T-cell (primary cell): ENCODE data around the gene OTOG. TPM values are rescaled to one million over a fixed set of nuclear protein-coding genes. Genes with fewer than 3 reads are reported as not detected.

Experiments used
- ATAC-seq, 4 experiments: fragments of 200-7000 bp in 3 of 4; fragments of 150-1000 bp in 1 of 4; cut with Tn5 transposase; replicated peaks in 1 of 4; 1 replicate in 3 of 4; 2 replicates in 1 of 4; pipeline ENCODE4 v1.10.0; 2021; ENCODE audit warnings: moderate library complexity in 3 of 4, mild to moderate bottlenecking in 2 of 4, moderate number of reproducible peaks in 1 of 4
- CTCF ChIA-PET, 2 donors: fragments of 300-600 bp; sonication (Branson Sonifier 250); formaldehyde crosslinking; loops; one replicate each; lab custom pipeline; 2022; ENCODE audit warnings: antibody characterized with exemption in 2 of 2; lab: Charles Lee
- POLR2A ChIA-PET, 2 donors: fragments of 300-600 bp; sonication (Branson Sonifier 250); formaldehyde crosslinking; loops; one replicate each; lab custom pipeline; 2022; ENCODE audit warnings: antibody characterized with exemption in 2 of 2; lab: Charles Lee
- DNase-seq, 35 experiments: peaks; one replicate each; pipeline versions ENCODE4 v3.0.0 to v3.0.0-alpha.2; 2013 to 2023
- H3K27ac ChIP-seq: one replicate; pipeline ENCODE4 v1.5.1; 2013; ENCODE audit warnings: low read length
- H3K27me3 ChIP-seq, 2 experiments: replicated peaks in 1 of 2; 1 replicate in 1 of 2; 2 replicates in 1 of 2; pipeline versions ENCODE4 v1.6.1 to v1.7.0; 2013; ENCODE audit warnings: low read length in 1 of 2, mixed read lengths in 1 of 2; ENCODE audit not compliant: control insufficient read depth in 2 of 2, insufficient read depth in 2 of 2; ENCODE audit errors: extremely low read depth in 1 of 2
- H3K36me3 ChIP-seq, 2 donors: 1 replicate in 1 of 2; 2 replicates in 1 of 2; pipeline versions ENCODE4 v1.6.1 to v1.7.0; 2013; ENCODE audit warnings: low read length in 1 of 2; ENCODE audit not compliant: control insufficient read depth in 2 of 2, insufficient read depth in 1 of 2; ENCODE audit errors: extremely low read depth in 1 of 2
- H3K4me1 ChIP-seq, 2 experiments: 1 replicate in 1 of 2; 2 replicates in 1 of 2; pipeline versions ENCODE4 v1.6.1 to v1.7.0; 2013; ENCODE audit warnings: low read length in 2 of 2, mixed read lengths in 1 of 2; ENCODE audit not compliant: insufficient read depth in 2 of 2, control insufficient read depth in 1 of 2; ENCODE audit errors: extremely low read depth in 1 of 2
- H3K4me3 ChIP-seq, 2 donors: 1 replicate in 1 of 2; 2 replicates in 1 of 2; pipeline versions ENCODE4 v1.5.1 to v1.7.0; 2013; ENCODE audit warnings: mild to moderate bottlenecking in 2 of 2, low read length in 1 of 2, moderate library complexity in 1 of 2; ENCODE audit not compliant: control insufficient read depth in 1 of 2; ENCODE audit errors: extremely low read depth in 1 of 2
- H3K9me3 ChIP-seq: 2 replicates; pipeline ENCODE4 v1.7.0; 2013
- H3K27ac Mint-ChIP-seq, 2 donors: one replicate each; pipeline ENCODE4 v1.8.0; 2020 to 2021; ENCODE audit warnings: mild to moderate bottlenecking in 2 of 2, mixed read lengths in 2 of 2
- H3K27me3 Mint-ChIP-seq, 2 donors: one replicate each; pipeline ENCODE4 v1.8.0; 2021 to 2022; ENCODE audit warnings: mixed read lengths in 2 of 2
- H3K36me3 Mint-ChIP-seq: one replicate; pipeline ENCODE4 v1.8.0; 2021; ENCODE audit warnings: mixed read lengths
- H3K4me1 Mint-ChIP-seq, 3 donors: one replicate each; pipeline ENCODE4 v1.8.0; 2020 to 2022; ENCODE audit warnings: mixed read lengths in 3 of 3, mild to moderate bottlenecking in 1 of 3
- H3K4me3 Mint-ChIP-seq, 3 donors: one replicate each; pipeline ENCODE4 v1.8.0; 2020 to 2022; ENCODE audit warnings: mild to moderate bottlenecking in 3 of 3, mixed read lengths in 3 of 3, moderate library complexity in 3 of 3
- H3K9me3 Mint-ChIP-seq, 3 donors: one replicate each; pipeline ENCODE4 v1.8.0; 2020 to 2022; ENCODE audit warnings: mixed read lengths in 3 of 3
- whole genome bisulfite sequencing: methylation state at CpG from one replicate; pipeline ENCODE4 v1.1.5; 2013; ENCODE audit warnings: missing lambda C conversion rate; ENCODE audit not compliant: insufficient coverage; 5-methylcytosine and 5-hydroxymethylcytosine counted together
- total RNA-seq, 35 experiments: library from RNA in 6 of 35; stranded (reverse) in 6 of 35; fragments of 120-200 nt in 1 of 35; gene quantifications; one replicate each; pipeline versions ENCODE4 v1.2.1 to v1.2.4 and lab custom pipeline; 2013 to 2026

OTOG gene
- total RNA-seq, 5 donors from 2014 or later (not counting 1 experiment from before 2014, with no cell fraction given): not detected

DNA sequence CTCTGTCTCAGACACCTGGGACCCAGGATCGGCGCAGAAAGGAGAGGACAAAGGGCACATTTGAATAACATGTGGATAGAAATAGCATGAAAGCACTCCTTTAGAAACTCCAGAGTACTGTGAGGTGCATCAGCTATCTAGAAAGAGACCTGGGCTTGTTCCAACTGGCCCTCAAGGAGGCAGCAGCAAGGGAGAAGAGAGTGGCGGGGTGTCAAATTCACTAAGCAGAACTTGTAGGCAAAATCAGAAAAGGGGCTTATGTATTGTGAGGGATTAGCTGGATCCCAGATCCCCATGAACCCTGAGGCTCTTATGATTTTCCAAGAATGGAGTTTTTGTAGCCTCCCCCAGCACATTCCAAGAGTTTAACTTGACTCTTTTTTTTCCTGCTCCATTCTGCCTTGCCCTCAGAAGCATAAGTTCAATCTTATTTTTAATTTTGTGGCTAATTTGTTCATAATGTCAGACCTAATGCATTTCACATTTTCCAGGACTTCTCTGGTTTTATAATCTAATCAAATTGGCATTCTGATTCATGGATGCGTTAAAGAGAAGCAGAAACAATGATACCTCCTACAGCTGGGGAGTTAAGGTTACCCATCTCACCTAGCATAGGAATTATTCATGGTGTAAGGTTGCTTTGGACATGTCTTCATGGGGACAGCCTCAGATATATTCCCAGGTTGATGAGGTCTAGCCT is 36.4 kb upstream of the OTOG start:
- H3K9me3 Mint-ChIP-seq: no peaks in the 10 kb centered on the region
- 86% methylated on average over 1 of the region's 4 CpGs for WGBS
- Histone ChIP-seq H3K36me3 (no peaks in the 10 kb centered on the region), H3K9me3 (no peaks in the 10 kb centered on the region), H3K4me3 (no peak overlapping the region), H3K27me3 (peaks cover 0 to 7% of the 10 kb centered on the region in 2 experiments), H3K27ac (no peak overlapping the region), H3K4me1 (no peaks in the 10 kb centered on the region)
- no peaks in the 10 kb centered on the region for H3K4me1 Mint-ChIP-seq
- H3K36me3 Mint-ChIP-seq: no peaks in the 10 kb centered on the region
- peaks cover 6 to 12% of the 10 kb centered on the region in 2 donors for H3K27me3 Mint-ChIP-seq
- no peak for DNase-seq
- H3K27ac Mint-ChIP-seq: no peak overlapping the region
- no peak overlapping the region for H3K4me3 Mint-ChIP-seq
- ATAC-seq: no peak
- ChIA-PET CTCF (no interaction called here), POLR2A (interaction anchor here in 1 of 2 donors (0.7 kb wide), 1 partner anchor 55 kb away, joined by 3 read pairs; no protein-coding TSS in a partner anchor)

- H3K27me3 ChIP-seq: peaks cover 0 to 10% of the 10 kb centered on the region in 2 experiments
- no peaks in the 10 kb centered on the region for H3K4me1 ChIP-seq
- H3K9me3 ChIP-seq: no peaks in the 10 kb centered on the region
- Mint-ChIP-seq H3K27ac (no peak overlapping the region), H3K4me1 (no peaks in the 10 kb centered on the region), H3K27me3 (peaks cover 10 to 12% of the 10 kb centered on the region in 2 donors), H3K36me3 (no peaks in the 10 kb centered on the region), H3K9me3 (no peaks in the 10 kb centered on the region), H3K4me3 (no peak overlapping the region)
- WGBS: 25% methylated on average over 3 of the region's 3 CpGs
- ATAC-seq (no peak), DNase-seq (no peak)
- no peak overlapping the region for H3K4me3 ChIP-seq
- CTCF ChIA-PET: no interaction called here
- H3K27ac ChIP-seq: no peak overlapping the region
- H3K36me3 ChIP-seq: no peaks in the 10 kb centered on the region
- POLR2A ChIA-PET: no interaction called here
Observed at GRCh38 chr11:17511571-17511970, 35.5 kb upstream of the OTOG start.

DNA sequence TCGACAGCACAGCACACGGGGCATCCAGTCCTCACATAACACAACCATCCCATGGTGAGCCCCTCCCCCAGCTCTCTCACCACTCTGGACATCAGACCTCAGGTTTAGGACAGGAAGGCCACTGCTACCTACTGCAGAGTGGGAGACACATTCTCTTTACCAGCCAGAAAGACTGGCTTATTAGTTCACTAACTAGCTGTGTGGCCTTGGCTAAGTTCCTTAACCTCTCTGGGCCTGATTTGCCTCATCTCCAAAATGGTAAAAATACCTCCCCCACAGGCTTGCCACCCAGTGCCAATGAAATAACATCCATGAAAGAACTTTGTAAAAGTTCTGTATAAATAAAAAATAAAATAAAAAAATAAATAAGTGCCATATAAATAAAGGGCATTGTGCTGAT is 35.0 kb upstream of the OTOG start:
- Histone ChIP-seq H3K36me3 (no peaks in the 10 kb centered on the region), H3K27ac (no peak overlapping the region), H3K4me1 (no peaks in the 10 kb centered on the region), H3K27me3 (peaks cover 0 to 13% of the 10 kb centered on the region in 2 experiments), H3K9me3 (no peaks in the 10 kb centered on the region), H3K4me3 (no peak overlapping the region)
- no CpG with 5 or more reads among the region's 2 CpGs for WGBS
- Mint-ChIP-seq H3K4me3 (no peak overlapping the region), H3K9me3 (no peaks in the 10 kb centered on the region), H3K27me3 (peaks cover 10 to 13% of the 10 kb centered on the region in 2 donors), H3K36me3 (no peaks in the 10 kb centered on the region), H3K4me1 (no peaks in the 10 kb centered on the region), H3K27ac (no peak overlapping the region)
- ATAC-seq (no peak), DNase-seq (no peak)
- CTCF ChIA-PET: no interaction called here
- POLR2A ChIA-PET: no interaction called here

DNA sequence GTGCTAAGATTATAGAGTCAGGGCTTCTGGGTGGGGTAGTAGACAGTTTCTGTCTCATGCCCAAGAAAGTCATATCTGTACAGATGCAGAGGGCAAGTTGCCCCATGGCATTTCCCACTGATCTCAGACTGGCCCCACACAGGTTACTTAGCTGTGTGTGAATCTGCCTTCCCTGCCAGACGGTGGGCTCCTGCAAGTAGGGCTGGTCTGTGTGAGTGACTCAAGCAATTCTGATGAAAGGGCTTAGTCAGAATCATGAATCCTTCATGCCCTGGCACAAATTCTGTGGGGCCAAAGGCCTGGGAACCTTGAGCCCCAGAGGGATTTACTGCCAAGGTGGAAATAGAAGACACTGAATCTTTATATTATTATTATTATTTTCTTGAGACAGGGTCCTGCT is 33.2 kb upstream of the OTOG start:
- Histone ChIP-seq H3K9me3 (no peaks in the 10 kb centered on the region), H3K27ac (no peak overlapping the region), H3K4me1 (no peaks in the 10 kb centered on the region), H3K4me3 (no peak overlapping the region), H3K36me3 (no peaks in the 10 kb centered on the region), H3K27me3 (peaks cover 0 to 17% of the 10 kb centered on the region in 2 experiments)
- peaks cover 7 to 15% of the 10 kb centered on the region in 2 donors for H3K27me3 Mint-ChIP-seq
- no peak overlapping the region for H3K27ac Mint-ChIP-seq
- ChIA-PET POLR2A (interaction anchor here in 1 of 2 donors (0.6 kb wide), 1 partner anchor 34 kb away, joined by 4 read pairs; no protein-coding TSS in a partner anchor), CTCF (interaction anchor here in 1 of 2 donors (1.8 kb wide), 1 partner anchor 10 kb away, joined by 6 read pairs; no protein-coding TSS in a partner anchor)
- H3K9me3 Mint-ChIP-seq: no peaks in the 10 kb centered on the region
- WGBS: no CpG with 5 or more reads among the region's 1 CpG
- DNase-seq: no peak
- no peak overlapping the region for H3K4me3 Mint-ChIP-seq
- no peak for ATAC-seq
- no peaks in the 10 kb centered on the region for H3K4me1 Mint-ChIP-seq
- no peaks in the 10 kb centered on the region for H3K36me3 Mint-ChIP-seq

GRCh38 chr11:17514476-17514875 is 32.6 kb upstream of the OTOG start:
- no peak overlapping the region for H3K4me3 Mint-ChIP-seq
- Histone ChIP-seq H3K36me3 (no peaks in the 10 kb centered on the region), H3K27me3 (peaks cover 0 to 17% of the 10 kb centered on the region in 2 experiments), H3K4me3 (no peak overlapping the region), H3K9me3 (no peaks in the 10 kb centered on the region), H3K27ac (no peak overlapping the region), H3K4me1 (no peaks in the 10 kb centered on the region)
- POLR2A ChIA-PET: interaction anchor here in 1 of 2 donors (0.6 kb wide), 1 partner anchor 33 kb away, joined by 4 read pairs; no protein-coding TSS in a partner anchor
- H3K9me3 Mint-ChIP-seq: no peaks in the 10 kb centered on the region
- H3K36me3 Mint-ChIP-seq: no peaks in the 10 kb centered on the region
- CTCF ChIA-PET: no interaction called here
- H3K4me1 Mint-ChIP-seq: no peaks in the 10 kb centered on the region
- DNase-seq (no peak), ATAC-seq (no peak)
- no peak overlapping the region for H3K27ac Mint-ChIP-seq
- H3K27me3 Mint-ChIP-seq: peaks cover 4 to 12% of the 10 kb centered on the region in 2 donors
- WGBS: 60% methylated on average over 1 of the region's 4 CpGs

- H3K27me3 Mint-ChIP-seq: peaks cover 4 to 12% of the 10 kb centered on the region in 2 donors
- CTCF ChIA-PET: no interaction called here
- WGBS: 93% methylated on average over 3 of the region's 5 CpGs
Observed at GRCh38 chr11:17515443-17516176, 31.4 kb upstream of the OTOG start.

More at GRCh38 chr11:17515443-17516176, 31.4 kb upstream of the OTOG start:
- ATAC-seq: no peak
- no peaks in the 10 kb centered on the region for H3K36me3 Mint-ChIP-seq
- no peaks in the 10 kb centered on the region for H3K36me3 ChIP-seq
- no peaks in the 10 kb centered on the region for H3K9me3 ChIP-seq
- peaks cover 0 to 17% of the 10 kb centered on the region in 2 experiments for H3K27me3 ChIP-seq
- no peak overlapping the region for H3K4me3 ChIP-seq
- POLR2A ChIA-PET: no interaction called here
- no peaks in the 10 kb centered on the region for H3K9me3 Mint-ChIP-seq
- H3K4me1 ChIP-seq: no peaks in the 10 kb centered on the region
- no peak overlapping the region for H3K4me3 Mint-ChIP-seq
- H3K27ac Mint-ChIP-seq: no peak overlapping the region
- no peak overlapping the region for H3K27ac ChIP-seq
- no peaks in the 10 kb centered on the region for H3K4me1 Mint-ChIP-seq
- no peak for DNase-seq
